ENCODE measurements around the gene ZBTB20. TPM values are rescaled to one million over a fixed set of nuclear protein-coding genes. Genes with fewer than 3 reads are reported as not detected.

ZBTB20 gene
- total RNA-seq, 1 donor from 2014 or later = 27.5 TPM

GRCh38 chr3:114496021-114496434, 651.1 kb downstream of the ZBTB20 start:
- H3K27me3 Mint-ChIP-seq (ENCODE audit: unreplicated experiment) = no peaks in the 10 kb centered on the region
- no peaks in the 10 kb centered on the region for H3K9me3 Mint-ChIP-seq (ENCODE audit: unreplicated experiment)
- H3K36me3 Mint-ChIP-seq (ENCODE audit: unreplicated experiment) = no peaks in the 10 kb centered on the region
- TF ChIP-seq CTCF (IDR thresholded peaks at IDR 0.05; ENCODE audit: partially characterized antibody, unreplicated experiment) = no peak
- no peak overlapping the region for H3K27ac Mint-ChIP-seq (ENCODE audit: unreplicated experiment)
- no peak for DNase-seq
- H3K4me3 Mint-ChIP-seq (ENCODE audit: unreplicated experiment) = no peak overlapping the region
- no peaks in the 10 kb centered on the region for H3K4me1 Mint-ChIP-seq (ENCODE audit: low read depth, unreplicated experiment)

GRCh38 chr3:114494498-114494897, 652.6 kb downstream of the ZBTB20 start:
- Mint-ChIP-seq H3K36me3 (ENCODE audit: unreplicated experiment) (no peaks in the 10 kb centered on the region), H3K4me1 (ENCODE audit: low read depth, unreplicated experiment) (no peaks in the 10 kb centered on the region), H3K4me3 (ENCODE audit: unreplicated experiment) (no peak overlapping the region), H3K27ac (ENCODE audit: unreplicated experiment) (no peak overlapping the region), H3K27me3 (ENCODE audit: unreplicated experiment) (no peaks in the 10 kb centered on the region), H3K9me3 (ENCODE audit: unreplicated experiment) (no peaks in the 10 kb centered on the region)
- TF ChIP-seq CTCF (IDR thresholded peaks at IDR 0.05; ENCODE audit: partially characterized antibody, unreplicated experiment) = no peak
- DNase-seq = no peak

GRCh38 chr3:114490829-114491228, 656.3 kb downstream of the ZBTB20 start:
- Mint-ChIP-seq H3K27ac (ENCODE audit: unreplicated experiment) (no peak overlapping the region), H3K9me3 (ENCODE audit: unreplicated experiment) (no peaks in the 10 kb centered on the region), H3K4me3 (ENCODE audit: unreplicated experiment) (no peak overlapping the region), H3K27me3 (ENCODE audit: unreplicated experiment) (no peaks in the 10 kb centered on the region), H3K4me1 (ENCODE audit: low read depth, unreplicated experiment) (no peaks in the 10 kb centered on the region), H3K36me3 (ENCODE audit: unreplicated experiment) (no peaks in the 10 kb centered on the region)
- no peak for DNase-seq
- TF ChIP-seq CTCF (IDR thresholded peaks at IDR 0.05; ENCODE audit: partially characterized antibody, unreplicated experiment) = no peak

- TF ChIP-seq CTCF (IDR thresholded peaks at IDR 0.05; ENCODE audit: partially characterized antibody, unreplicated experiment) = no peak
- H3K4me3 Mint-ChIP-seq (ENCODE audit: unreplicated experiment) = no peak overlapping the region
- no peaks in the 10 kb centered on the region for H3K27me3 Mint-ChIP-seq (ENCODE audit: unreplicated experiment)
- no peaks in the 10 kb centered on the region for H3K4me1 Mint-ChIP-seq (ENCODE audit: low read depth, unreplicated experiment)
- no peak for DNase-seq
- H3K36me3 Mint-ChIP-seq (ENCODE audit: unreplicated experiment) = no peaks in the 10 kb centered on the region
- no peaks in the 10 kb centered on the region for H3K9me3 Mint-ChIP-seq (ENCODE audit: unreplicated experiment)
- no peak overlapping the region for H3K27ac Mint-ChIP-seq (ENCODE audit: unreplicated experiment)
These were observed 659.6 kb downstream of the ZBTB20 start for GRCh38 chr3:114487502-114487901.

GRCh38 chr3:114484919-114485318, 662.2 kb downstream of the ZBTB20 start:
- Mint-ChIP-seq H3K36me3 (ENCODE audit: unreplicated experiment) (no peaks in the 10 kb centered on the region), H3K4me1 (ENCODE audit: low read depth, unreplicated experiment) (no peaks in the 10 kb centered on the region), H3K27me3 (ENCODE audit: unreplicated experiment) (no peaks in the 10 kb centered on the region), H3K9me3 (ENCODE audit: unreplicated experiment) (no peaks in the 10 kb centered on the region), H3K27ac (ENCODE audit: unreplicated experiment) (no peak overlapping the region), H3K4me3 (ENCODE audit: unreplicated experiment) (no peak overlapping the region)
- TF ChIP-seq CTCF (IDR thresholded peaks at IDR 0.05; ENCODE audit: partially characterized antibody, unreplicated experiment) = no peak
- no peak for DNase-seq
